Adrenal gland (tissue), 5 donors: Measurements from ENCODE around the gene MEIS1.

ENCODE experiments used
- CTCF ChIP-seq, 6 experiments: fragments of 450-650 bp in 4 of 6; fragments of 200-600 bp in 2 of 6; sonication (generic) in 1 of 6; IDR thresholded peaks; 1 replicate in 5 of 6; 2 replicates in 1 of 6; pipeline versions ENCODE4 v1.5.1 to v1.8.0; 2016 to 2021; ENCODE audit warnings: antibody characterized with exemption in 6 of 6, mild to moderate bottlenecking in 2 of 6, moderate library complexity in 1 of 6
- POLR2A ChIP-seq, 2 donors: fragments of 450-650 bp; IDR thresholded peaks; one replicate each; pipeline ENCODE4 v1.6.1; 2017; ENCODE audit warnings: antibody characterized with exemption in 2 of 2, mild to moderate bottlenecking in 2 of 2, moderate library complexity in 1 of 2
- donor health status: DM: no; HTN: no; CAD: no.

- TF ChIP-seq CTCF (IDR thresholded peaks at IDR 0.05): no peak
- TF ChIP-seq POLR2A (IDR thresholded peaks at IDR 0.05): no peak
These were observed 86.5 kb downstream of the MEIS1 start for GRCh38 chr2:66521291-66521922.
